Endothelial cell of umbilical vein (primary cell): ENCODE data around the gene CTIF.
A peak's percentile ranks its signal among the peaks of the same experiment; 100 is the strongest.

Source experiments
- POLR2A ChIP-seq: IDR thresholded peaks from 2 replicates; pipeline ENCODE4 v1.6.1; 2012; ENCODE audit warnings: low read depth, mild to moderate bottlenecking, control low read depth, low read length
- TF ChIP-seq, protein P1 (sequence below), 2 donors: IDR thresholded peaks; 1 replicate in 1 of 2; 2 replicates in 1 of 2; pipeline ENCODE4 v1.5.1; 2011; ENCODE audit warnings: low read length in 2 of 2, mild to moderate bottlenecking in 2 of 2, moderate library complexity in 2 of 2, control low read depth in 1 of 2, inconsistent platforms in 1 of 2, low read depth in 1 of 2; ENCODE audit not compliant: insufficient read depth in 1 of 2; ENCODE audit errors: extremely low read depth in 1 of 2

DNA sequence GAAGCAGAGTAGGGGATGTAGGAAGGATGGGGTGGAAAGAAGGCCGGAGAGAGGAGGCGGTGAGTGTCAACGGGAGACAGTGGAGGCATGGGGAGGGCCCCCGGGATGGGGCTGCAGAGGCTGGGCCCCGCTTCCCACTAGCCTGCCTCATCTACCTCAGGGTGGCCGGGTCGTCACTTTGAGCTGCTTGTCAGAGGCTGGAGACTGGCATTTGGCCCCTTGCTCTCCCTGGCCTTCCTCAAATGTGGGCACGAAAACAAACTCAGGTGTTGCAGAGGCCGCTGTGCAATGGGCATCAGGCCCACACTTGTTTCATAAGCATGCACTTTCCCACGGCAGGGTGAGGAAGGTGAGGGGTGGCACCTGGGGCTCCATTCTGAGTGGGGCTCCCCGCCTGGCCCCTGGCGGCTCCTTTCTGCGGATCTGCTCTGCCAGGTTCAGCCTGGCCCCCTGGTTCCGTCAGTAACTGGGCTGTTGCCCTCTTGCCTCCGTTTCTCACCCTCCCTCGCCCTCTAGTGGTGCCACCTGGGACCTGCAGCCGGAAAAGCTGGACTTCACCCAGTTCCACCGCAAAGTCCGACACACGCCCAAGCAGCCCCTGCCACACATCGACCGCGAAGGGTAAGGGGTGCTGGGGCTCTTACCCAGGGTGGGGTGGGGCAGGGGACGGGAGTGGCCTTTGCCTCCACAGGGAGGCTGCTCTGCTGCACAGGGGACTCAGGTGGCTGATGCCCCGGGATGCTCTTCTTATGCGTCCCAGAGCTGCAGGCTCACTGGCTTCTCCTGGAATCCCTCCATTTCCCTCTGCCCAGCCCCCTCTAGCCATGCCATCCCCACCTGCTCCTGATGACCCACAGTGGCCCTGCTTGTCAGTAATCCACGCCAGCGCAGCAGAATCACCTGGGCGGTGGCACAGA, 125.4 kb downstream of the CTIF start:
- TF ChIP-seq, protein P1, sequence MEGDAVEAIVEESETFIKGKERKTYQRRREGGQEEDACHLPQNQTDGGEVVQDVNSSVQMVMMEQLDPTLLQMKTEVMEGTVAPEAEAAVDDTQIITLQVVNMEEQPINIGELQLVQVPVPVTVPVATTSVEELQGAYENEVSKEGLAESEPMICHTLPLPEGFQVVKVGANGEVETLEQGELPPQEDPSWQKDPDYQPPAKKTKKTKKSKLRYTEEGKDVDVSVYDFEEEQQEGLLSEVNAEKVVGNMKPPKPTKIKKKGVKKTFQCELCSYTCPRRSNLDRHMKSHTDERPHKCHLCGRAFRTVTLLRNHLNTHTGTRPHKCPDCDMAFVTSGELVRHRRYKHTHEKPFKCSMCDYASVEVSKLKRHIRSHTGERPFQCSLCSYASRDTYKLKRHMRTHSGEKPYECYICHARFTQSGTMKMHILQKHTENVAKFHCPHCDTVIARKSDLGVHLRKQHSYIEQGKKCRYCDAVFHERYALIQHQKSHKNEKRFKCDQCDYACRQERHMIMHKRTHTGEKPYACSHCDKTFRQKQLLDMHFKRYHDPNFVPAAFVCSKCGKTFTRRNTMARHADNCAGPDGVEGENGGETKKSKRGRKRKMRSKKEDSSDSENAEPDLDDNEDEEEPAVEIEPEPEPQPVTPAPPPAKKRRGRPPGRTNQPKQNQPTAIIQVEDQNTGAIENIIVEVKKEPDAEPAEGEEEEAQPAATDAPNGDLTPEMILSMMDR (IDR thresholded peaks at IDR 0.05; ENCODE audit: extremely low read depth in 1 of 2, insufficient read depth in 1 of 2, low read depth in 1 of 2, low read length in 2 of 2): peak; percentile 84 to 96
- TF ChIP-seq POLR2A: no peak
